Measurements from ENCODE around the gene CSPG5. TPM values are rescaled to one million over a fixed set of nuclear protein-coding genes. Genes with fewer than 3 reads are reported as not detected.

Gene CSPG5
- total RNA-seq, 1 experiment from 2014 or later, result 5.7 TPM

GRCh38 chr3:47540281-47540680 is 38.4 kb downstream of the CSPG5 start:
- H3K4me1 Mint-ChIP-seq, result peaks cover 11 to 14% of the 10 kb centered on the region in 2 experiments; a peak in 3 of 4 replicates
- Histone ChIP-seq H3K14ac (ENCODE audit: insufficient read depth, low read length) (no peak overlapping the region; the same call in 1 of the 2 replicates), H3T11ph (ENCODE audit: low read length) (no peak overlapping the region), H4K8ac (replicated peaks; ENCODE audit: insufficient read length, low read depth, low read length) (no peak overlapping the region), H2BK15ac (ENCODE audit: low read depth, low read length) (no peak overlapping the region), H3K4me2 (ENCODE audit: insufficient read depth, insufficient read length, low read length) (no peak overlapping the region), H3K79me2 (ENCODE audit: insufficient read depth, low read length) (no peaks in the 10 kb centered on the region), H4K20me1 (ENCODE audit: control insufficient read depth, insufficient read depth, insufficient read length) (no peaks in the 10 kb centered on the region), H2BK120ac (ENCODE audit: low read depth, low read length, poor library complexity, severe bottlenecking) (no peak overlapping the region), H3K9ac (ENCODE audit: extremely low read depth, insufficient read length, low read length) (no peak overlapping the region), H3K9me3 (ENCODE audit: control insufficient read depth, low read depth, low read length) (no peaks in the 10 kb centered on the region), H2AK5ac (ENCODE audit: insufficient read length, low read length) (no peak overlapping the region), H2BK5ac (ENCODE audit: insufficient read length, low read length) (no peak overlapping the region), H4K5ac (ENCODE audit: insufficient read length, low read depth, low read length) (no peak overlapping the region), H3K4me1 (ENCODE audit: insufficient read depth, low read length) (no peaks in the 10 kb centered on the region; the same call in 1 of the 2 replicates), H3K79me1 (ENCODE audit: insufficient read depth, low read depth, low read length, poor library complexity, severe bottlenecking) (no peaks in the 10 kb centered on the region), H2BK12ac (ENCODE audit: insufficient read length, low read depth, low read length) (no peak overlapping the region), H4K91ac (ENCODE audit: insufficient read length, low read depth, low read length) (no peak overlapping the region), H3K23me2 (ENCODE audit: insufficient read length, low read depth, low read length, poor library complexity, severe bottlenecking) (no peaks in the 10 kb centered on the region), H3K27me3 (ENCODE audit: insufficient read depth, low read length) (no peaks in the 10 kb centered on the region), H3K56ac (ENCODE audit: insufficient read length, low read depth, low read length) (no peak overlapping the region), H2AFZ (ENCODE audit: low read length) (no peak overlapping the region), H3K18ac (ENCODE audit: insufficient read length, low read depth, low read length) (no peak overlapping the region), H2BK20ac (ENCODE audit: low read depth, low read length, poor library complexity, severe bottlenecking) (no peak overlapping the region), H3K27ac (ENCODE audit: insufficient read length, low read depth, low read length) (no peak overlapping the region), H3K4ac (ENCODE audit: low read depth, low read length) (no peak overlapping the region), H3K23ac (ENCODE audit: insufficient read length, low read depth, low read length) (no peak overlapping the region)
- no peaks in the 10 kb centered on the region; the same call in 1 of the 2 replicates for H3K27me3 Mint-ChIP-seq (ENCODE audit: low read depth)
- TF ChIP-seq CTCF (conservative IDR thresholded peaks at IDR 0.05), result no peak
- H3K27ac Mint-ChIP-seq, result no peak overlapping the region
- H3K4me3 Mint-ChIP-seq, result no peak overlapping the region
- no CpG with 5 or more reads among the region's 4 CpGs for WGBS (ENCODE audit: extremely low coverage, insufficient read length, low lambda C conversion rate)
- no peaks in the 10 kb centered on the region for H3K36me3 Mint-ChIP-seq (ENCODE audit: insufficient read depth in 1 of 3, low read depth in 3 of 3)
- peaks cover 0 to 2% of the 10 kb centered on the region in 2 experiments; a peak in 2 of 5 replicates for H3K9me3 Mint-ChIP-seq
- no peak for DNase-seq
